B cell (primary cell): ENCODE data around the gene CAPN15. TPM values are rescaled to one million over a fixed set of nuclear protein-coding genes. Genes with fewer than 3 reads are reported as not detected.
A peak's percentile ranks its signal among the peaks of the same experiment; 100 is the strongest.

Experiments
- ATAC-seq: fragments of 200-7000 bp; cut with Tn5 transposase; one replicate; pipeline ENCODE4 v1.10.0; 2021; ENCODE audit warnings: low read depth, mild to moderate bottlenecking, moderate number of reproducible peaks, moderate library complexity
- CTCF ChIA-PET: fragments of 350-600 bp; sonication (Branson Sonifier 250); formaldehyde crosslinking; loops from one replicate; lab custom pipeline; 2021; ENCODE audit warnings: antibody characterized with exemption, inconsistent platforms; lab: Charles Lee
- POLR2A ChIA-PET: fragments of 350-600 bp; sonication (Branson Sonifier 250); formaldehyde crosslinking; loops from one replicate; lab custom pipeline; 2021; ENCODE audit warnings: antibody characterized with exemption; lab: Charles Lee
- DNase-seq: peaks from one replicate; pipeline ENCODE4 v3.0.0; 2013
- H2AFZ ChIP-seq: 2 replicates; pipeline ENCODE4 v1.6.1; 2012; ENCODE audit warnings: mild to moderate bottlenecking, low read depth, low read length; ENCODE audit not compliant: insufficient read depth, poor library complexity, severe bottlenecking
- H3K27ac ChIP-seq, 2 donors: 1 replicate in 1 of 2; 2 replicates in 1 of 2; pipeline ENCODE4 v1.5.1; 2012 to 2013; ENCODE audit warnings: low read length in 2 of 2, mild to moderate bottlenecking in 2 of 2, moderate library complexity in 1 of 2
- H3K27me3 ChIP-seq, 4 experiments: fragments of 200-600 bp in 1 of 4; sonication (generic) in 1 of 4; replicated peaks in 1 of 4; 1 replicate in 2 of 4; 2 replicates in 2 of 4; pipeline versions ENCODE4 v1.6.1 to v1.7.0; 2013 to 2016; ENCODE audit warnings: low read length in 3 of 4, mild to moderate bottlenecking in 2 of 4, mixed read lengths in 1 of 4, moderate library complexity in 1 of 4; ENCODE audit not compliant: insufficient read depth in 4 of 4, control insufficient read depth in 3 of 4; ENCODE audit errors: control extremely low read depth in 1 of 4
- H3K36me3 ChIP-seq, 2 experiments: replicated peaks in 1 of 2; 1 replicate in 1 of 2; 2 replicates in 1 of 2; pipeline versions ENCODE4 v1.6.1 to v1.7.1; 2013; ENCODE audit warnings: low read length in 1 of 2; ENCODE audit not compliant: insufficient read depth in 2 of 2, control insufficient read depth in 1 of 2; ENCODE audit errors: control extremely low read depth in 1 of 2, extremely low read depth in 1 of 2
- H3K4me1 ChIP-seq, 2 donors: fragments of 200-600 bp in 1 of 2; sonication (generic) in 1 of 2; 1 replicate in 1 of 2; 2 replicates in 1 of 2; pipeline versions ENCODE4 v1.5.1 to v1.6.1; 2013 to 2017; ENCODE audit warnings: low read length in 2 of 2; ENCODE audit not compliant: control insufficient read depth in 2 of 2, insufficient read depth in 2 of 2
- H3K4me2 ChIP-seq: replicated peaks from 2 replicates; pipeline ENCODE3; 2012; ENCODE audit warnings: mild to moderate bottlenecking, low read depth, low read length; ENCODE audit not compliant: poor library complexity, severe bottlenecking
- H3K4me3 ChIP-seq, 5 experiments: fragments of 200-600 bp in 1 of 5; sonication (generic) in 1 of 5; 1 replicate in 3 of 5; 2 replicates in 2 of 5; pipeline versions ENCODE4 v1.5.1 to v1.7.0; 2011 to 2016; ENCODE audit warnings: low read length in 4 of 5, mild to moderate bottlenecking in 4 of 5, low read depth in 2 of 5, control low read depth in 1 of 5, moderate library complexity in 1 of 5; ENCODE audit not compliant: insufficient read depth in 1 of 5; ENCODE audit errors: control extremely low read depth in 1 of 5, extremely low read depth in 1 of 5
- H3K79me2 ChIP-seq: fragments of 200-600 bp; sonication (generic); one replicate; pipeline ENCODE4 v1.6.0; 2016; ENCODE audit warnings: low read length; ENCODE audit not compliant: control insufficient read depth, insufficient read depth
- H3K9ac ChIP-seq: fragments of 200-600 bp; sonication (generic); 2 replicates; pipeline ENCODE4 v1.6.1; 2017; ENCODE audit warnings: mild to moderate bottlenecking, low read length, moderate library complexity
- H3K9me3 ChIP-seq, 3 donors: one replicate each; pipeline versions ENCODE4 v1.6.1 to v1.7.1; 2013; ENCODE audit warnings: low read length in 2 of 3; ENCODE audit not compliant: control insufficient read depth in 2 of 3, insufficient read depth in 1 of 3; ENCODE audit errors: control extremely low read depth in 1 of 3
- H4K20me1 ChIP-seq: 2 replicates; pipeline ENCODE4 v1.6.0; 2012; ENCODE audit warnings: mild to moderate bottlenecking, low read length; ENCODE audit not compliant: insufficient read depth, control insufficient read depth, poor library complexity, severe bottlenecking
- H3K27ac Mint-ChIP-seq: one replicate; pipeline ENCODE4 v1.8.0; 2021; ENCODE audit warnings: mixed read lengths
- H3K27me3 Mint-ChIP-seq: one replicate; pipeline ENCODE4 v1.8.0; 2021; ENCODE audit warnings: mixed read lengths
- H3K4me1 Mint-ChIP-seq: one replicate; pipeline ENCODE4 v1.8.0; 2021; ENCODE audit warnings: mixed read lengths
- H3K4me3 Mint-ChIP-seq: one replicate; pipeline ENCODE4 v1.8.0; 2021; ENCODE audit warnings: mixed read lengths
- H3K9me3 Mint-ChIP-seq: one replicate; pipeline ENCODE4 v1.8.0; 2022; ENCODE audit warnings: mixed read lengths; ENCODE audit not compliant: insufficient read depth
- EZH2 ChIP-seq: IDR thresholded peaks from 2 replicates; pipeline ENCODE4 v1.6.1; 2012; ENCODE audit warnings: borderline replicate concordance, low read depth, mild to moderate bottlenecking, moderate library complexity, low read length; ENCODE audit not compliant: insufficient read depth, poor library complexity, severe bottlenecking
- WGBS: methylation state at CpG from one replicate; pipeline ENCODE4 v1.1.5; 2013; ENCODE audit warnings: missing lambda C conversion rate; ENCODE audit not compliant: insufficient coverage; 5-methylcytosine and 5-hydroxymethylcytosine counted together
- intact Hi-C: fragments of 100-400 bp; cut with micrococcal nuclease; formaldehyde crosslinking; loops from one replicate; pipeline ENCODE4 v1.10.0; 2022
- polyA plus RNA-seq: library from polyadenylated mRNA; depleted of rRNA; stranded (reverse); fragments of >200 nt; gene quantifications from 2 replicates; pipeline ENCODE4 v1.2.3, GENCODE V29; 2012
- total RNA-seq, 2 donors: library from RNA; stranded (reverse); fragments of 120-200 nt in 1 of 2; gene quantifications; 1 replicate in 1 of 2; 2 replicates in 1 of 2; pipeline versions ENCODE4 v1.2.3 to v1.2.4, GENCODE V29; 2013 to 2022
- TF ChIP-seq, protein P1 (sequence below): fragments of 200-600 bp; IDR thresholded peaks from one replicate; pipeline ENCODE4 v1.8.0; 2022; ENCODE audit warnings: antibody characterized with exemption, mild to moderate bottlenecking

The CAPN15 gene
- total and polyA plus RNA-seq, 2 donors (not counting 1 experiment from before 2014, with no cell fraction given) = 67.2 to 77.2 TPM

- no peak for ATAC-seq
- H4K20me1 ChIP-seq = peaks cover 65% of the 10 kb centered on the region
Measured at GRCh38 chr16:528111-529011, 849 bp downstream of the CAPN15 start.

More at GRCh38 chr16:528111-529011, 849 bp downstream of the CAPN15 start:
- TF ChIP-seq EZH2 = no peak
- TF ChIP-seq, protein P1, sequence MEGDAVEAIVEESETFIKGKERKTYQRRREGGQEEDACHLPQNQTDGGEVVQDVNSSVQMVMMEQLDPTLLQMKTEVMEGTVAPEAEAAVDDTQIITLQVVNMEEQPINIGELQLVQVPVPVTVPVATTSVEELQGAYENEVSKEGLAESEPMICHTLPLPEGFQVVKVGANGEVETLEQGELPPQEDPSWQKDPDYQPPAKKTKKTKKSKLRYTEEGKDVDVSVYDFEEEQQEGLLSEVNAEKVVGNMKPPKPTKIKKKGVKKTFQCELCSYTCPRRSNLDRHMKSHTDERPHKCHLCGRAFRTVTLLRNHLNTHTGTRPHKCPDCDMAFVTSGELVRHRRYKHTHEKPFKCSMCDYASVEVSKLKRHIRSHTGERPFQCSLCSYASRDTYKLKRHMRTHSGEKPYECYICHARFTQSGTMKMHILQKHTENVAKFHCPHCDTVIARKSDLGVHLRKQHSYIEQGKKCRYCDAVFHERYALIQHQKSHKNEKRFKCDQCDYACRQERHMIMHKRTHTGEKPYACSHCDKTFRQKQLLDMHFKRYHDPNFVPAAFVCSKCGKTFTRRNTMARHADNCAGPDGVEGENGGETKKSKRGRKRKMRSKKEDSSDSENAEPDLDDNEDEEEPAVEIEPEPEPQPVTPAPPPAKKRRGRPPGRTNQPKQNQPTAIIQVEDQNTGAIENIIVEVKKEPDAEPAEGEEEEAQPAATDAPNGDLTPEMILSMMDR = no peak
- Mint-ChIP-seq H3K27ac (peak overlapping the region; percentile 83), H3K4me1 (peaks cover 36% of the 10 kb centered on the region), H3K9me3 (no peaks in the 10 kb centered on the region), H3K27me3 (no peaks in the 10 kb centered on the region), H3K4me3 (peak overlapping the region; percentile 83)
- peak; percentile 62 for DNase-seq
- peaks cover 25 to 47% of the 10 kb centered on the region in 2 donors for H3K4me1 ChIP-seq
- no peaks in the 10 kb centered on the region for H3K9me3 ChIP-seq
- peak overlapping the region; percentile 65 for H3K9ac ChIP-seq
- H3K27ac ChIP-seq = peak overlapping the region in 1 of 2 donors; percentile 41
- H3K4me3 ChIP-seq = peak overlapping the region; percentile 12 to 74 (median 60)
- H2AFZ ChIP-seq = peak overlapping the region; percentile 68
- ChIA-PET CTCF (no interaction called here), POLR2A (interaction anchor here (0.7 to 1.3 kb wide), 5 partner anchors 38 to 956 kb away, joined by 3 to 8 read pairs (median 3); partner anchors contain the start of genes DECR2, NHLRC4 and PGAP6)
- H3K4me2 ChIP-seq = peak overlapping the region; percentile 93
- H3K27me3 ChIP-seq = no peaks in the 10 kb centered on the region
- peaks cover 63% of the 10 kb centered on the region for H3K79me2 ChIP-seq
- intact Hi-C loops = loop anchor here (5.0 kb wide), 1 partner anchor 146 kb away; the partner anchor contains the start of gene PGAP6
- H3K36me3 ChIP-seq = no peaks in the 10 kb centered on the region
- WGBS = 2% methylated on average over 53 of the region's 55 CpGs
